Karpas-422 (cell line): ENCODE results near the gene ARHGAP20. TPM values are rescaled to one million over a fixed set of nuclear protein-coding genes. Genes with fewer than 3 reads are reported as not detected.
A peak's percentile ranks its signal among the peaks of the same experiment; 100 is the strongest.

Experiments
- DNase-seq: peaks from one replicate; pipeline ENCODE4 v3.0.0-alpha.2; 2015
- H2AFZ ChIP-seq: fragments of 200-600 bp; sonication (generic); 2 replicates; pipeline ENCODE4 v1.6.1; 2014; ENCODE audit warnings: antibody characterized with exemption, low read length, mixed read lengths
- H3K27ac ChIP-seq: fragments of 200-600 bp; sonication (generic); 2 replicates; pipeline ENCODE4 v1.5.1; 2014; ENCODE audit warnings: mild to moderate bottlenecking, low read length, moderate library complexity
- H3K27me3 ChIP-seq: fragments of 200-600 bp; sonication (generic); 2 replicates; pipeline ENCODE4 v1.6.1; 2014; ENCODE audit warnings: low read length, mixed read lengths
- H3K36me3 ChIP-seq: fragments of 200-600 bp; sonication (generic); 2 replicates; pipeline ENCODE4 v1.6.1; 2014; ENCODE audit warnings: low read length, mixed read lengths; ENCODE audit not compliant: insufficient read depth
- H3K4me1 ChIP-seq: fragments of 200-600 bp; sonication (generic); 2 replicates; pipeline ENCODE4 v1.6.1; 2014; ENCODE audit warnings: mild to moderate bottlenecking, low read length, mixed read lengths
- H3K4me2 ChIP-seq: fragments of 200-600 bp; sonication (generic); 2 replicates; pipeline ENCODE4 v1.6.1; 2014; ENCODE audit warnings: low read length, low read depth, mild to moderate bottlenecking; ENCODE audit not compliant: poor library complexity, severe bottlenecking
- H3K4me3 ChIP-seq: fragments of 200-600 bp; sonication (generic); 2 replicates; pipeline ENCODE4 v1.5.1; 2014; ENCODE audit warnings: mild to moderate bottlenecking, antibody characterized with exemption, low read length, mixed read lengths
- H3K79me2 ChIP-seq: fragments of 200-600 bp; sonication (generic); 2 replicates; pipeline ENCODE4 v1.6.1; 2014; ENCODE audit warnings: mild to moderate bottlenecking, low read length, mixed read lengths
- H3K9ac ChIP-seq: fragments of 200-600 bp; sonication (generic); 2 replicates; pipeline ENCODE4 v1.6.0; 2014; ENCODE audit warnings: low read length
- H3K9me2 ChIP-seq: fragments of 200-600 bp; sonication (generic), shearing (Covaris generic); replicated peaks from 2 replicates; pipeline ENCODE4 v1.6.0; 2014; ENCODE audit warnings: mild to moderate bottlenecking, low read length, moderate library complexity; ENCODE audit not compliant: insufficient read depth
- H3K9me3 ChIP-seq: fragments of 300-700, 200-600 bp; sonication (generic); 2 replicates; pipeline ENCODE4 v1.6.1; 2014; ENCODE audit warnings: low read length, mixed read lengths
- H4K20me1 ChIP-seq: fragments of 200-600 bp; sonication (generic); 2 replicates; pipeline ENCODE4 v1.6.1; 2014; ENCODE audit warnings: mild to moderate bottlenecking, antibody characterized with exemption, low read length, low read depth; ENCODE audit not compliant: insufficient read depth
- total RNA-seq: library from RNA; depleted of rRNA; stranded (reverse); fragments of >200 nt; shearing (Covaris generic); gene quantifications from 2 replicates; pipeline ENCODE4 v1.2.3, GENCODE V29; 2014; ENCODE audit warnings: low replicate concordance; rRNA removed

The ARHGAP20 gene, protein sequence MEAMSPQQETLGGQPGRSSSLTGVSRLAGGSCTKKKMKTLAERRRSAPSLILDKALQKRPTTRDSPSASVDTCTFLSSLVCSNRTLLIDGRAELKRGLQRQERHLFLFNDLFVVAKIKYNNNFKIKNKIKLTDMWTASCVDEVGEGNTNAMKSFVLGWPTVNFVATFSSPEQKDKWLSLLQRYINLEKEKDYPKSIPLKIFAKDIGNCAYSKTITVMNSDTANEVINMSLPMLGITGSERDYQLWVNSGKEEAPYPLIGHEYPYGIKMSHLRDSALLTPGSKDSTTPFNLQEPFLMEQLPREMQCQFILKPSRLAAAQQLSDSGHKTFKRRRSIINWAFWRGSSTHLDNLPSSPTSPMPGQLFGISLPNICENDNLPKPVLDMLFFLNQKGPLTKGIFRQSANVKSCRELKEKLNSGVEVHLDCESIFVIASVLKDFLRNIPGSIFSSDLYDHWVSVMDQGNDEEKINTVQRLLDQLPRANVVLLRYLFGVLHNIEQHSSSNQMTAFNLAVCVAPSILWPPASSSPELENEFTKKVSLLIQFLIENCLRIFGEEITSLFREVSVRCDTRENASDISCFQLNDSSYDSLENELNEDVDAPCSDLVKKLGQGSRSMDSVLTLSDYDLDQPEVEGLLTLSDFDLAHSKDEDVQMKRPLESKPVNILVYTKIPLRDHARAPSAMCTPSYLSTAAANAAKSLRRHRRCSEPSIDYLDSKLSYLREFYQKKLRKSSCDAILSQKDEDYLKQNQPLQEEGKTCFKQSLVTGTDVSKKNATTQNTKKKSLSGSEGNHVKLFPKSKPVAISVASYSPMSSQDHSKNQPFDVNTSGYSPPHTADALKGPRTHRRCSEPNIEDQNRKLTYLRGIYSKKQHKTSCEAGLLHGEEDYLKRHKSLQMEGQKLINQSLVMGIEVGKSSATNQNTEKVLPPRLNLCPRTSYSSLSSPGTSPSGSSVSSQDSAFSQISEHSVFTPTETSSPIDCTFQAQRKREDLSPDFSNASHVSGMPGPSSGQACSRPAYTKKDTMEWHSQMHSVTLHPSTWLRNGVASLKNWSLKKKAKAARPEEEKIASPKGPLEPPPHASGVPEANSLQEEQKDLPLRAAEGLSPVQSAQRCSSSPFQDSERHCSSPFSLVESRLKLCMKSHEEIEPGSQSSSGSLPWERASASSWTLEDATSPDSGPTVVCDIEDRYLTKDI
- total RNA-seq: 0.25 TPM in 1 of 2 replicates, not detected in the other

DNA sequence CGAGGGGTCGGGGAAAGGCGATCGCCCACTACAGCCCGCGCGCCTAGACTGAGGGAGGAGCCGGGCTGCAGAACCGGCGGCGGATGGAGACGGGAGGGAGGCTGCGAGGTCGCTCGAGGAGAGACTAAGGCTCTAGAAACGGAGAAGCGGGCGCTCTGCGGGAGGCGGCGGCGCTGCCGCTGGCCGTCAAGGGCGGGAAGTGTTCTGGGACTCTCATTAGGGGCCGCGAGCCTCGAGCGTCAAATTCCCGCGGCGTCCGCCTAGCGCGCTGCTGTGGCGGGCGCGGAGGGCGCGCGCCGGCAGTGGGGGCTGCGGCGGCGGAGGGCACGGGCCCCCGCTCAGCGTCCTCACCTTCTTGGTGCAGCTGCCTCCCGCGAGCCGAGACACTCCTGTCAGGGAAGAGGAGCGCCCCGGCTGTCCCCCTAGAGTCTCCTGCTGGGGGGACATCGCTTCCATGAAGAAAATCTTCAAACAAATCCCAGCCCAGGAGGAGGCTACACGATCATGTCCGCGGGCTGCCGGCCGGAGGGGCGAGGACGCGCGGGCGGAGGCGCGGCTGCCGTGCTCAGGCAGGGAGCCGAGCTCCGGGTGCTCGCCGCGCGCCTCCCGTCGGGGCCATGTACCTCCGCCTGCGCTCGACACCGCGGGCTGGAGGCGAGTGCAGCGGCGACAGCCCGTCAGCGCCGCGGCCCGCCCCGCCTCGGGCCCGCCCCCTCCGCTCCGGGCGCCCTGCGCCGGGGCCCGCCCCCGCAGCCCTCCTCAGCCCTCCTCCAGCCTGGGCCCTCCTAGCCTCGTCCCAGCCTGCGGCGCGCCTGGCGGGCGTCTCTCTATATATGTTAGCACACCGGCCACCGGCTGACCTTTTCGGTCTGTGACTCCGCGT lies at the start of gene ARHGAP20:
Gene ARHGAP20 (minus strand): TSS at position 662 of the 883 bp plus-strand sequence. CDS start 206 bp downstream, at position 456.
- H3K9me2 ChIP-seq: no peaks in the 10 kb centered on the region
- H3K79me2 ChIP-seq: no peaks in the 10 kb centered on the region
- H3K9me3 ChIP-seq: no peaks in the 10 kb centered on the region
- DNase-seq: peak; percentile 93
- peak within 1 kb of the TSS; percentile 62 for H3K9ac ChIP-seq
- H3K4me3 ChIP-seq: peak within 1 kb of the TSS; percentile 65
- H3K27me3 ChIP-seq: peaks cover 2% of the 10 kb centered on the region; the same call in 1 of the 2 replicates
- H4K20me1 ChIP-seq: no peaks in the 10 kb centered on the region
- H3K36me3 ChIP-seq: no peaks in the 10 kb centered on the region
- H3K4me2 ChIP-seq: peak within 1 kb of the TSS; percentile 79
- no peak within 1 kb of the TSS for H3K27ac ChIP-seq
- peak within 1 kb of the TSS; percentile 83 for H2AFZ ChIP-seq
- peaks cover 17% of the 10 kb centered on the region for H3K4me1 ChIP-seq

DNA sequence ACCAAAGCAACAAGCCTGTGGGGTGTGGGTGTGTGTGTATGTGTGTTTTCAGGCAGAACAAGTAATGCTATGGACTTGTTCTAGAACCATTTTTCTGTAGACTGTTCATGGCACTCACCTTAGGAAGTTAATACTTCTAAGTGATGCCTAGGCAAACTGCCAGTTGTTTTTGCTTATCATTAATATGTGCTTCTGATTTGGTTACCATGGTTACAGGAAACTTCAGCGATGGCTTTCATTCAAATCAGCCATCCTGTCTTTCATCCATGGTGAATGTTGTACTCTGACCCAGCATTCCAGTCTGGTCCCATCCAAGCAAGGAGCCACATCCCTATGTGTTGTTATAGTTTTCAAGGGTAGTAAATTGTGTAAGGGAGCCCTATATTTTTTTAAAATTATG lies 49.8 kb upstream of the ARHGAP20 start:
- no peaks in the 10 kb centered on the region for H3K9me3 ChIP-seq
- no peak overlapping the region for H3K4me2 ChIP-seq
- no peak overlapping the region for H3K4me3 ChIP-seq
- no peaks in the 10 kb centered on the region for H4K20me1 ChIP-seq
- H2AFZ ChIP-seq: no peak overlapping the region
- no peaks in the 10 kb centered on the region for H3K27me3 ChIP-seq
- no peaks in the 10 kb centered on the region for H3K9me2 ChIP-seq
- H3K36me3 ChIP-seq: no peaks in the 10 kb centered on the region
- no peak overlapping the region for H3K27ac ChIP-seq
- peaks cover 5% of the 10 kb centered on the region for H3K4me1 ChIP-seq
- no peaks in the 10 kb centered on the region for H3K79me2 ChIP-seq
- no peak overlapping the region for H3K9ac ChIP-seq
- DNase-seq: no peak

DNA sequence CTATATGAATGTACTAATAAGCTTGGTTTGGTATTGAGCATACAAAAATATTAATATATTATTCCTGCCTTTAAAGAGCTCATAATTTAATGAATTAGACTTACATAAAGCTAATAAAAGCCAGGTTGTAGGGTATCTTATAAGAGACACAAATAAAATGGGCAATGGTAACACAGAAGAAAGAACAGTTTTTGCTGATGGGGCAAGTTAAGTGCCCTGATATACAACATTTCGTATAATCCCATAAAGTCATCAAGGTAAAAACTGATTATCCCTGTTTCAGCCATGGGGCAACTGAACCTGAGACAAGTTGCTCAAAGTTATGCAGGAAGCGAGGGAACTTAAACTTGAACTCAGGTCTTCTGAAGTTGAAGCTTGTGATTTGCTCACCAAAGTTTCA lies 48.9 kb upstream of the ARHGAP20 start:
- H3K4me3 ChIP-seq: no peak overlapping the region
- H3K27me3 ChIP-seq: no peaks in the 10 kb centered on the region
- DNase-seq: no peak
- H3K36me3 ChIP-seq: no peaks in the 10 kb centered on the region
- H3K4me2 ChIP-seq: no peak overlapping the region
- H3K79me2 ChIP-seq: no peaks in the 10 kb centered on the region
- no peaks in the 10 kb centered on the region for H4K20me1 ChIP-seq
- H3K9me3 ChIP-seq: no peaks in the 10 kb centered on the region
- no peak overlapping the region for H3K9ac ChIP-seq
- H2AFZ ChIP-seq: no peak overlapping the region
- no peak overlapping the region for H3K27ac ChIP-seq
- H3K9me2 ChIP-seq: no peaks in the 10 kb centered on the region
- peaks cover 5% of the 10 kb centered on the region for H3K4me1 ChIP-seq

DNA sequence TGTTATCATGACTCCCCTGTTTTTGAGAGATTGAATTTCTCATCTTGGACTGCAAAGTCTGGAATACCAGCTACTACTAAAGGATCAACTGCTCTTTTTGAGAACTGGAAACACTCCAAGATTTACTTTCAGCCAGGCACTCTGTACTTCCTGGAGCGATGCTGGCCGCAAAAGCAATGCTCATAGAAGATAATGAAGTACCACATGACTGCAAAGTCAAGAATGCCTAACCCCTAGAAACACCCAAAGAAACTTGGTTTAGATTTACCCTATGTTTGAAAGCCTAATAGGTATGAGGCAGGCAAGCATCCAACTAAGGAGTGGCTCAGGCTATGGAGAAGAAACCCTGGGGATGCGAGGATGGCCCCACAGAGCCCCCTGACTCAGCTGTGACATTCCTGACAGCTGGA lies 47.7 kb upstream of the ARHGAP20 start:
- H3K4me1 ChIP-seq: peaks cover 5% of the 10 kb centered on the region
- H3K4me3 ChIP-seq: no peak overlapping the region
- no peaks in the 10 kb centered on the region for H3K9me3 ChIP-seq
- no peak overlapping the region for H3K9ac ChIP-seq
- H3K4me2 ChIP-seq: no peak overlapping the region
- no peaks in the 10 kb centered on the region for H3K27me3 ChIP-seq
- DNase-seq: no peak
- no peaks in the 10 kb centered on the region for H4K20me1 ChIP-seq
- no peaks in the 10 kb centered on the region for H3K9me2 ChIP-seq
- H3K27ac ChIP-seq: no peak overlapping the region
- no peaks in the 10 kb centered on the region for H3K79me2 ChIP-seq
- no peaks in the 10 kb centered on the region for H3K36me3 ChIP-seq
- H2AFZ ChIP-seq: no peak overlapping the region

DNA sequence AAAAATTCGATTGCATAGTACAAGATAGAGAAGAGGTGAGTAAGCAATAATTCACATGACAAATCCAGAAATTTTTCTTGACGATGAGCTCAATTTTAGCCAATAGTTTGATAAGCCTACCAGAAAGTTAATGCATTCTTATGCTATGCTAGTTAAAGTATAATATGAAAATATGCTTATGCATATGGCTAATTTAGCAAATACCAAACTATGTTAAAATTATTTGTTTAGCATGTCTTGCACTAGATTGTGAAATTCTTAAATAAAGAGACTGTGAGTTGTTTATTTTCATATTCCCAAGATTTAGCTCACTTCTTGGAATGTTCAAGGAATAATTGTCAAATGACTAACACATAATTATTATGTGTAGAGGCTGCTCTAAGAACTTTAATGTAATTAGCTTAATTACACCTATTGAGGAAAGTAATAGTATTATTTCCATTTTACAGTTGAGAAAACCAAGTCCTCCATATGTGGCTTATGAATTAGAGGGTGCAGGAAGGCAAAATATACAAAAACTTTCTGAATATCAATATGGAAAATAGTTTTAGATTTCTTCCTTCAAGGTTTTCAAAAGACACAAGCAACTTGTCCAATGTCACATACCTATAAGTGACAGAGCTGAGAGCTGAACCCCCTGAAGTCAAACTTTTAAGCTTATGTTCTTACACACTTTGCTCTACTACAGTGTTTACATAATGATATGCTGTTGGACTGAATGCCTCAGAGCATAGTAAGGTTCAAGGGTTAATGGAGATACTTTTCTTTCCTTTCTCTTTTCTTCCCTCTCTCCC lies 45.9 kb upstream of the ARHGAP20 start:
- H3K4me2 ChIP-seq: no peak overlapping the region
- no peaks in the 10 kb centered on the region for H4K20me1 ChIP-seq
- no peaks in the 10 kb centered on the region for H3K79me2 ChIP-seq
- no peak overlapping the region for H2AFZ ChIP-seq
- no peak for DNase-seq
- no peaks in the 10 kb centered on the region for H3K27me3 ChIP-seq
- no peak overlapping the region for H3K4me3 ChIP-seq
- H3K4me1 ChIP-seq: peaks cover under 1% of the 10 kb centered on the region; the same call in 1 of the 2 replicates
- H3K36me3 ChIP-seq: no peaks in the 10 kb centered on the region
- H3K9me2 ChIP-seq: no peaks in the 10 kb centered on the region
- H3K27ac ChIP-seq: no peak overlapping the region
- H3K9me3 ChIP-seq: no peaks in the 10 kb centered on the region
- H3K9ac ChIP-seq: no peak overlapping the region

DNA sequence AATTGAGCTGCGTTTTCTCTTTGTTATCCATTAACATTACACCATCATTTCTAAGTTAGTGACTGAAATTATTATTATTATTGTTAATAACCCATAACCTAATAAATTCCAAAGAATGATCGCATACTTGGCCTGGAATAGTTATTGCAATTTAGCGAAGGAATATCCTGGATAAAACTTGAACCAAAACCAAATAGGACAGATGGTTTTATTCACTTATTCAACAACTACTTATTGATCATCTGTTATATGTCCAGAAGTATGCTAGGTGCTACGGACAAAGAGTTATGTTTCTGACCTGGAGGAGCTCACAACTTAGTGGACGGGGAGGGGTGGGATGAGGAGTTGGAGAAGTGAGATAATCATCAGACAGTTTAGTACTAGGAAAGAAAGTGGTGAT lies 44.8 kb upstream of the ARHGAP20 start:
- no peak for DNase-seq
- Histone ChIP-seq H3K27me3 (no peaks in the 10 kb centered on the region), H3K4me1 (no peaks in the 10 kb centered on the region), H2AFZ (no peak overlapping the region), H3K27ac (no peak overlapping the region), H4K20me1 (no peaks in the 10 kb centered on the region), H3K9ac (no peak overlapping the region), H3K9me3 (no peaks in the 10 kb centered on the region), H3K4me3 (no peak overlapping the region), H3K4me2 (no peak overlapping the region), H3K36me3 (no peaks in the 10 kb centered on the region), H3K79me2 (no peaks in the 10 kb centered on the region), H3K9me2 (no peaks in the 10 kb centered on the region)

DNA sequence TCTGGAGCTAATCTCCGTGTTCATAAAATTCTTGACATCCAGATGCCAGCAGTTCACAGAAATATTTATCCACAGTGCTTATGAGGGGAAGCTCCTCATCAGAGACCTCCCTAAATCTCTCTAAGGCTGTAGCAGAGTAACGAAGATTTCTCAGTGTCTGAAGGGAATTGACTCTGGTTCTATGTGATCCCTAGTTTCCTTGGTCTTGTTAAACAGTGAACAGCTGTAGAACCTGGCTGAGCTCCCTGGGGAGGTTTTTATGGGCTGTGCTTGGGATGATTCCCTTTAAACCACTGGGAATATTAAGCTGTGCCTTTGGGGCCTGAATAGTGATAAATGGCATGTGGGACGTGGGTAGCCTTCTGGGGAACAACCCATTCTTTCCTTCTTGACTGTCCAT lies 43.7 kb upstream of the ARHGAP20 start:
- Histone ChIP-seq H3K9ac (no peak overlapping the region), H3K9me3 (no peaks in the 10 kb centered on the region), H3K27me3 (no peaks in the 10 kb centered on the region), H4K20me1 (no peaks in the 10 kb centered on the region), H3K4me1 (no peaks in the 10 kb centered on the region), H3K79me2 (no peaks in the 10 kb centered on the region), H3K9me2 (no peaks in the 10 kb centered on the region), H2AFZ (no peak overlapping the region), H3K27ac (no peak overlapping the region), H3K36me3 (no peaks in the 10 kb centered on the region), H3K4me3 (no peak overlapping the region), H3K4me2 (no peak overlapping the region)
- DNase-seq: no peak
